HEK293 (cell line): ENCODE results near the gene MEI4.

Experiments
- MZF1 ChIP-seq: fragments of 450-650 bp; formaldehyde crosslinking; IDR thresholded peaks from 2 replicates; pipeline ENCODE4 v1.5.1; 2017; ENCODE audit warnings: missing biosample characterization, missing genetic modification characterization, borderline replicate concordance
- ZNF600 ChIP-seq: fragments of 450-650 bp; formaldehyde crosslinking; IDR thresholded peaks from 2 replicates; pipeline ENCODE4 v1.5.1; 2016; ENCODE audit warnings: missing biosample characterization, missing genetic modification characterization
- TF ChIP-seq, protein P1 (sequence below): fragments of 450-650 bp; formaldehyde crosslinking; IDR thresholded peaks from 2 replicates; pipeline ENCODE4 v1.5.1; 2016; ENCODE audit warnings: missing biosample characterization, missing genetic modification characterization

DNA sequence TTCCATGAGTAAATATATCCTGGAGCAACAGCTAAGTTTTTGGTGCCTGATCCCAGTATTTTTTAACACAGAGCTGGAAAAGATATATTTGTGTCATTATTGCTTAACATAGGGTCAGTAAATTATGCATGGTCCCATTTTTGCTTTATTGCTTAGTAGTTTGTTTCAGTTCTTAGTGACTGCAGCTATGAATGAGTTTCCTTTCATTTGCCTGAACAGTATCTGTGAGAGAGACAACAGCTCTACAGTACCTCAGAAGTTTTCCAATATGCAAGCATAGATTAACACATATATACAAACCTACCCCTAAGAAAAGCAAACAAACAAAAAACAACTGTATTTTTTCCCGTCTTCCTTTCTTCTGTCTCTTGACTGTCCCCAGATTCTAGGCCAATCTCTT, 160.3 kb downstream of the MEI4 start:
- no peak for TF ChIP-seq ZNF600 (tag by site-specific recombination)
- TF ChIP-seq, protein P1, sequence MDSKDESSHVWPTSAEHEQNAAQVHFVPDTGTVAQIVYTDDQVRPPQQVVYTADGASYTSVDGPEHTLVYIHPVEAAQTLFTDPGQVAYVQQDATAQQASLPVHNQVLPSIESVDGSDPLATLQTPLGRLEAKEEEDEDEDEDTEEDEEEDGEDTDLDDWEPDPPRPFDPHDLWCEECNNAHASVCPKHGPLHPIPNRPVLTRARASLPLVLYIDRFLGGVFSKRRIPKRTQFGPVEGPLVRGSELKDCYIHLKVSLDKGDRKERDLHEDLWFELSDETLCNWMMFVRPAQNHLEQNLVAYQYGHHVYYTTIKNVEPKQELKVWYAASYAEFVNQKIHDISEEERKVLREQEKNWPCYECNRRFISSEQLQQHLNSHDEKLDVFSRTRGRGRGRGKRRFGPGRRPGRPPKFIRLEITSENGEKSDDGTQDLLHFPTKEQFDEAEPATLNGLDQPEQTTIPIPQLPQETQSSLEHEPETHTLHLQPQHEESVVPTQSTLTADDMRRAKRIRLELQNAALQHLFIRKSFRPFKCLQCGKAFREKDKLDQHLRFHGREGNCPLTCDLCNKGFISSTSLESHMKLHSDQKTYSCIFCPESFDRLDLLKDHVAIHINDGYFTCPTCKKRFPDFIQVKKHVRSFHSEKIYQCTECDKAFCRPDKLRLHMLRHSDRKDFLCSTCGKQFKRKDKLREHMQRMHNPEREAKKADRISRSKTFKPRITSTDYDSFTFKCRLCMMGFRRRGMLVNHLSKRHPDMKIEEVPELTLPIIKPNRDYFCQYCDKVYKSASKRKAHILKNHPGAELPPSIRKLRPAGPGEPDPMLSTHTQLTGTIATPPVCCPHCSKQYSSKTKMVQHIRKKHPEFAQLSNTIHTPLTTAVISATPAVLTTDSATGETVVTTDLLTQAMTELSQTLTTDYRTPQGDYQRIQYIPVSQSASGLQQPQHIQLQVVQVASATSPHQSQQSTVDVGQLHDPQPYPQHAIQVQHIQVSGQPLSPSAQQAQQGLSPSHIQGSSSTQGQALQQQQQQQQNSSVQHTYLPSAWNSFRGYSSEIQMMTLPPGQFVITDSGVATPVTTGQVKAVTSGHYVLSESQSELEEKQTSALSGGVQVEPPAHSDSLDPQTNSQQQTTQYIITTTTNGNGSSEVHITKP (tag by site-specific recombination): no peak
- no peak for TF ChIP-seq MZF1 (tag by site-specific recombination)
